HG02840 (cell line): ENCODE measurements around the gene BIN1.
A peak's percentile ranks its signal among the peaks of the same experiment; 100 is the strongest.
"Not testable (repeated sequence)": the region's sequence is repeated elsewhere in the genome, so short reads cannot be mapped to it uniquely, and the experiment has no call there.

Experiments used
- ATAC-seq: cut with Tn5 transposase; IDR thresholded peaks from one replicate; pipeline ENCODE4 v1.9.1; 2021; ENCODE audit warnings: mild to moderate bottlenecking, moderate library complexity, moderate number of reproducible peaks; ENCODE audit not compliant: unreplicated experiment, low FRiP score

The BIN1 gene

DNA sequence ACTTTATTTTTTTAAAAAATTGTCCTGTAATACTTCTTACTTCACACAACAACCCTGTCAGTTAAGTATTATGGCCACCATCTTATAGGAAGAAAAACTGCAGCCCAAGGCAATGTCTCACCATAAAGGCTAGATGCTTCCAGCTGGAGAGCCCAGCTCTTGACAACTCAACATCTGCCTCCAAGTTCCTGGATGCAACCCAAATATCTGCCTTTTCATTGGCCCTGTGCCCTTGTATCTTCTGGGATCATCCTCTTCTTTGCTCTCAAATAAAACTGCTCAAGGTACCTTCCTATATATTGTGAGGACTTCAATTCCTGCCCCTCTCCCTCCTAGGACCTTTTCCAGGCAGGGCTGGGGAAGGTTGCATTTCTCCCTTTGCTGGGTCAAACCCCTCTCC is 69.5 kb downstream of the BIN1 start:
- ATAC-seq = no peak

DNA sequence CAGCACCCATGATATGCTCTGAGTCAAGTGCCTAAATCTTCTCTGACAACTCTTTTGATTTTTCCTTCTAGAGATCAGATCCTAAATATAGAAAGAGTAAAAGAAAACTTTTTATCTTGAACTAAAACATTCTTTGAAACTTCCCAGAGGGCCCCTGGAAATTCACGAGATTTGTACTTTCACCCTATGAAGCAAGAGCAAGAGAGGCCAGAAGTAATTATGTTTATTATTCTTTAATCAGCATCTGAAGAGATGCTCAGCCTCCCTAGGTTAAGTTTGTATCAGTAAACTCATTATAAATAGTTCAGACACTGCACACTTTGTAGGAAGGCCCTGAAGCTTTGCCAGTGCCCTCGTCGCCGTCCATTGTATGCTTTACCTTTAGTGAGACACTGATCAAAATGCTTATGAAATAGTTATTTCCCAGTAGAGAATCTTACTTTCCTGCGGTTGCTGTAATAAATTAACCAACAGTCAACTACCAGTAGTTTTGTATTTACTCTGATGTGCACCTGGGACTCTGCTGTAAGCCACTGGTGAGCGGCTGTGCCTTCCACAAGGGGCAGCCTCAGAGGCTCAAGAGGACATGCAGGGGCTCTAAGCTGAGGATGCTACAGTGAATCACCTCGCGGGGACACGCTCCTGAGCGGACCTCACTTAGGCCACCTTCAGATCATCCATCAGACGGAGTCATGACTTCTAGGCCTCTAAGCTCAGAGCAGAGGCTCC is 71.9 kb downstream of the BIN1 start:
- peak; percentile 59 for ATAC-seq

DNA sequence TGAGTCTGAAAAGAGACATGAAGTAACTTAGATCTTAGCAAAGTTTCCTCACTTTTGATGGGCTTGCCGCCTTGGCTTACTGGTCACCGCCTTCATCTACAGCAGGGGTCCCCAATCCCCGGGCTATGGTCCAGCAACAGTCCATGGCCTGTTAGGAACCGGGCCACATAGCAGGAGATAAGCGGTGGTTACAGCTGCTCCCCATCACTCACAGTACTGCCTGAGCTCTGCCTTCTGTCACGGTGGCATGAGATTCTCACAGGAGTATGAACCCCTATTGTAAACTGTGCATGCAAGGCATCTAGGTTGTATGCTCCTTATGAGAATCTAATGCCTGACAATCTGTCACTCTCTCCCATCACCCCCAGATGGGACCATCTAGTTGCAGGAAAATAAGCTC is 72.9 kb downstream of the BIN1 start:
- no peak for ATAC-seq

DNA sequence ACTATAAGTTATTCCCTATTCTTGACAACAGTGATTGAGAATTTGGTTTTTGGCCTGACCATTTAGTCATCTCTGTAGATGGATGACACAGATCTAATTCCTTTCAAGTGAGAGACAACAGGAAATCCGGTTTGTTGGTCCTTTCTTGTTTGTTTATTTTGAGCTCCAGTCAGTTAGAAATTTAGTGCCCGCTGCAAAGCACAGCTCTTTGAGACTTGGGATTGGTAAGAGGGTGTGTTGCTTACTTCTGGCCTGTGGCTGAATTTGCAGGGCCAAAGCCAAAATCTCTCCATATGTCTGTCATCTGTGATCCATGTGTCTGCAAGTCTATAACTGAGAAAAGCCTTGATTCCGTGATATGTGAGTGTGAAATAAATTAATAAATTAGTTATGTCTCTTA is 74.3 kb downstream of the BIN1 start:
- ATAC-seq = no peak

DNA sequence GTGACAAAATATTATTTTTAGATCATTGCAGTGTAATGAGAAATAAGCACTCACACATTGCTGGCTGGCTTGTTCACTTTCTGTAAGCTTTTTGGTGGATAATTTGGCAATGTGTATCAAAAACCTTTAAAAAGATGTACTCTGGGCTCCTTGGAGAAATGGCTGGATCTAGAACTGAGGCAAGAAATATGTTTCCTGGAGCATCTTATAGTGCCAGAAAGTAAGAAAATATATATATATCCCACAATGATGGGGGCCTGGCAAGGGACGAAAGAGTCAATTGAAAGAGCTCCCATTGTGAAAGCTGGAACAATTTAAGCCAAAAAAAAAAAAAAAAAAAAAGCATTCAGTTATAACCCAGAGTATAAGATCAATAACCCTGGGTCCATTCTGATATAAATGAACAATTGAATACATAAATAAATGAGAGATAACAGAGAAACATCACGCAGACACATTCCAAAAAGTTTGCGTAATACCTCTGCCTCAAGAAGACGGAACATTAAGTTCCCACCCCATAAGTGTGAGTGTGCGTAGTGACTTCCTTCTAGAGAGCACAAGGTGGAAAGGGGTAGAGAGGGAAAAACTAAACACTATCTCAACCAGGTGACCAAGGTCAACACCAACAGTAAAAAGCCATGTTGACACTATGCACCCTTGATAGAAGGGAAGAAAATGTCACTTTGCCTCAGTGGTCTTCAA is 77.5 kb downstream of the BIN1 start:
- no peak for ATAC-seq

DNA sequence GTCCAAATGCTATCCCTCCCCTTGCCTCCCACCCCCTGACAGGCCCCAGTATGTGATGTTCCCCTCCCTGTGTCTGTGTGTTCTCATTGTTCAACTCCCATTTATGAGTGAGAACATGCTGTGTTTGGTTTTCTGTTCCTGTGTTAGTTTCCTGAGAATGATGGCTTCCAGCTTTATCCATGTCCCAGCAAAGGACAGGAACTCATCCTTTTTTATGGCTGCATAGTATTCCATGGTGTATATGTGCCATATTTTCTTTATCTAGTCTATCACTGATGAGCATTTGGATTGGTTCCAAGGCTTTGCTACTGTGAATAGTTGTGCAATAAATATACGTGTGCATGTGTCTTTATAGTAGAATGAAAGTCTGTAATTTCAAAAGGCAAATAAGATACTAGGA is 78.2 kb downstream of the BIN1 start:
- ATAC-seq = not testable (repeated sequence)

DNA sequence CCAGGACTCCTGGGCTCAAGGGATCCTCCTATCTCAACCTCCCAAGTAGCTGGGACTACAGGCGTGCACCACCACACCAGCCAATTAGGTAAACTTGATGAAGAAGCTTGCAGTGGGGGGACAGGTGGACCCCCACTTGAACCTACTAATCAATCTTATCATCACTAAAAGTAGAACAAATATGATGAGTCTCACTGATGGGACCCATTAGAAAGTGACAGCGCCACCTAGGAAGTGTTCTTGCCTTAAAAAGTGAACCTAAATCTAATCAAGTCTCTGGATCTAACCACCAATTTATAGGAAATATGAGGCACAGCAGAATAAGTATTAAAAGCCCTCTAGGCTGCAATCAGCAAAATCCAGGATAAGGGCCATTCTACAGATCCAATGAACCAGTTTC is 79.2 kb downstream of the BIN1 start:
- no peak for ATAC-seq

DNA sequence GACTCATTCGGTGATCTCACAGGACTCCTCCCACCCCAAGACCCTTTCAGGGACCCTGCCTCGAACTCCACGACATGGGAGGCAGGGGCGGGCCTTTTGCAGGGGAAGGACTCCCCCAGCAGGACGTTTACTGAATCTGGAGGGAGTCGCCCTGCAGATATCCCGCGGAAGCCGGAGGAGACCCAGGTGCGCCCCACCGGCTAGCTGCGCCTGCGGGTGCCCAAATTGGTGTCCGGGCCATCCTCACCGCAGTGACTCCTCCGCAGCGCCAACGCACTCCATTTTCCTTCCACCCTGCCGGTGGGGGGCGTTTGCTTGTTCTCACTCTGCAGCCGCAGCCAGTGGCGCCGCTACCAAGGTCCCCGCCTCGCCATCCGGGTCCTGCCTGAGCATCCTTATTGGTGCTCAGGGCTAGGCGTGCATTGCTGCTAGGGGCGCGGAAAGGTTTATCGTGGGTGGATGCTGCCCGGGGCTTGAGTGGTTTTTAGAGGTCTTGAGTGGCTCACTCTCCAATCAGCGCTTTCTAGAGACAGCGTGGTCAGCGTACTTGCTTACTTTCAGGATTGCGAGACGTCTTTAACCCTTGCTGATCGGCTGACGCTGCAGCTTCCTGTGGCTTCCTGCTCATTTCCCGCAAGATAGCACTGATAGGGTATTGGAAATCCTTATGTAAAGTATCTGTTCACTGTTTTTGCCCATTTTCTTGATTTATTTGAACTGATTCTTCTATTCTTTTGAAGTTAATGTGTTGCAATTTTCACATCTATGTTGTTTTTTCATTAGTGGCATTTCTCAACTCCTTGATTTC is 81.4 kb downstream of the BIN1 start:
- ATAC-seq = peak; percentile 84

DNA sequence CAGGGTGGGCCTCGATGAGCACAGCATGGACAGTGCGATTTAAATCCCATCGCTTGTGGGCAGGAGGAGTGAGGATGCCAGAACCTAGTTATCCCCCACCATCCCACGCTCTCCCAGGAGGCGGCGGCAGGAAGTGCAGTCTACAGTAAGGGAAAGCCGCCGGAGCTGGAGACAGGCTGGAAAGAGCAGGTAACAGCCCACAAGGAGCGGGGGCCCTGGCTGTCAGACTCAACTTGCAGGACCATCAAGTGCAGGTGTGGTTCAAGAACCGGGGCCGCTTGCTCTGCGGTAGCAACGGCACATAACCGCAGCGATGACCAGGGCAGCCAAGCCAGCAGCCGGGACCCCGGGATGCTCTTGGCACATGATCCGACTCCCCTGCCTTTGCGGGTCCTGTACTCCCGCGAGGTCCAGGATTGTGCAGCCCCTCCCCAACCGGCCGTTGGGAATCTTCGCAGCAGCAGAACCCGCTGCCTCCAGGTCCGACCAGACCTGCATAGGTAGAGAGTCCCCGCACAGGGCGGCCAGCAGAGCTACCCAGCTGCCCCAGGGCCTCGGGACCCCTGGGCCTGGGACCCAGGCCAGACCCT is 82.1 kb downstream of the BIN1 start:
- no peak for ATAC-seq

DNA sequence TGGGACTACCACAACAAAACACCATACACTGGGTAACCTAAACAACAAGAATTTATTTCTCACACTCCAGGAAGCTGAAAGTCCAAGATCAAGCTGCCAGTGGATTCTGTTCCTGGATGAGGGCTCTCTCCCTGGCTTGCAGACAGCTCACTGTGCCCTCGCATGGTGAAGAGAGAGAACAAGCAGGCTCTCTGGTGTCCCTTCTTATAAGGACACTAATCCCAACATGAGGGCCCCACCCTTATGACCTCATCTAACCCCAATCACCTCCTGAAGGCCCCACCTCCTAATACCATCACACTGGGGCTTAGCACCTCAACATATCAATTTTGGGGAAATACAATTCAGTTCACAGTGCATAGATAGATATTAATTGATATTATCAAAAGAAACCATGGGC is 83.5 kb downstream of the BIN1 start:
- no peak for ATAC-seq

DNA sequence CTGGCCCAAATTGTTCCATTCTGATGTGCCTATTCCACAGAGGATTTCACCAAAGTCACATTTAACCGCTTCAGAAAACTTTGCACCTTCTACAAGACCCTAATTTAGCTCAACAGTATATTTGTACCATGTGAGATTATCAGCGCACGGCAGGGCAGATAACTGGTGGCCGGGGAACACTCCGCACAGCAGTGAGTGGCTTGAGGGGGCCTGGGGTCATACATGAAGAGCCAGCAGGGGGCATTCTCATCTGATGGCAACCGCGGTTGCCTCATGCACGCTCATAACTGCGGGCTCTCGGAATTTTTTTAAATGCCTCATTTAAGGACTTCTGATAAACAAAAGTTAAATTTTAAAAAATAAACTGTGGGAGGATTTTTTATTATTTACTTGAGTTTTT is 84.1 kb downstream of the BIN1 start:
- no peak for ATAC-seq

DNA sequence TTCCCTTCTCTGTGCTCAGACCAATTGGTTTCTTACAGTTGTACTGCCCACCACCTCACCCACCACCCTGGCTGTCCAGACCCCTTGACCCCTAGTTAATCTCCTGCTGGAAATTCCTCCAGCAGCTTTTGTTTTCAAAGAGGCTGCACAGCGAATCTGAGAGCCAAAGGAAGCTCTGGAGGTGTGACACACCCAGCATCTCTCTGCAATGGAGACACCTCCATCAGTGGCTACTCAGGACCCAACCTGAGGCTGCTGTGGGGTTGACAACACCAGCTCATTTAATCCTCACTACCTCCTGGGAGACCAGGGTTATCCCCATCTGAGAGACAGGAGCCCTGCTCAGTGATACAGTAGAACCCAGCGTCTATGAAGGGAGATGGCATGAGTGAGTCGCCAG is 86.4 kb downstream of the BIN1 start:
- no peak for ATAC-seq

DNA sequence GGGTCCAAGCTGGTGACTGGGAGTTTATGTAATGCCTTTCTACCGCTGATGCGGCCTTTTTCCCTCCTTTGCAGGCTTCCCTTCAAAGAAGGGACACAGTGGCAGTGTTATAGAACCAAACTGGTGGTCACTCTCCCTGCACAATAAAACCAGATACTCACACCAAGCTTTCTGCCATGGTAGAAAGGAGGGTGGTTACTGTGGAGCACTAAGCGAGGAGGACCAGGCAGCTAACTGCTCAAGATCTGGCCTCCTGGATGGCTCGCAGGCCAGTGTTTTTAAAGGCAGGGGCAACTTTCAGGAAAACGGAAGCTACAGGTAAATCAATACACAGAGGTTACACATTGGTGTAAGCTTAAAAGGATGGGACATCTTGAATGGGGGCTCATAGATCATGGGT is 89.4 kb downstream of the BIN1 start:
- ATAC-seq = no peak

DNA sequence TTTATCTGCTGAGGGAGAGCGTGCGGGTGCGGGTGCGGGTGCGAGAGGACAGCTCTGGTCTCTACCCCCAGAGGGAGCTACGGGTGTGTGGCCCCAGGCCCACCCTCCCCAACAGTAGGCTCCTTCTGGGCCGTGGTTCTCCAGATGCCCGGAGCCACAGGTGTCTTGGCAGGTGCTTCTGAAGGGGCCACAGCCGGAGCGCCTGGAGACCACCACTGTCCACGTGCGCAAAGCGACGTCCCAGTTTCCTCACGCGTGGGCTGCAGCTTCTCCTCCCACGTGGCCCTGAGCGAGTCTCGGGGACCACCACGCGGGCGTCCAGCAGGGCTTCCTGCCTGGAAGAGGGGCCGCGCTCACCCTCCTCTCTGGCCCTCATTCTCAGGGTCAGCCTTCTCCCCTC is 90.6 kb downstream of the BIN1 start:
- ATAC-seq = no peak

DNA sequence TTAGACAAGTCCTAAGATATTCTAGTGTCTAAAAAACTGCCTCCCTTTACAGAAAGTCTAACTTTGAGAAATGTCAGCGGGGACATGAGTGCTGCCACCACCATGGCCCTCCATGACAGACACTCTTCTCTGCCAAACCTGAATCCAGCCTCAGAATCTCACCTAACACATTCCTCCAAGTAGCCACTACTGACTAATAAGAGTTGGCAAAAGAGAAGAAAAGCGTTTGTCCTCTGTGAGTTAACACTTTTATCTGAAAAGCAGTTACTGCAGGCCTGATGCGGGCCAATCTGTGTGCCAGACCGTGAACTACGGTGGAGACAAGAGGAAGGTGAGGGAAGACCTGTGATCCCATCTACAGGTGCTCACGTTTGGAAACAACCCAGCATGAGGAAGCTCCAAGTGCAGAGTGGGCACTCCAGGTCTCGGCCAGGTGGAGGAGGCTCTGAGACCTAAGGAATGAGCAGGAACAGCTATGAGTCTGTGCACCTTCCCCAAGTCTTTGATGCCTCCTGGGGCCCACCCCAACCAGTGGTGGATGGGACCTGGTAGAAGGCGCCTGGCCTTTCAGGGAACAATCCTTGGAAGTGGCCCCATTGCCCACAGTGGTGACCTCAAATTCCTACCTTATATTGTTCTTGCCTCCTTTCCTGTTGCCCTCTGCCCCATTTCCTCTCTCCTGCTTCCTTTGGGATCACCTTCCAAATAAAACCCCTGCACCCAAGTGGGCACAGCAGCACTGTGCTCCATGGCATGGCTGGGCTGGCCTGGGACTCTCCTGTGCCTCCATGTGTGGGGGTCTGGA is 91.6 kb downstream of the BIN1 start:
- ATAC-seq = no peak

DNA sequence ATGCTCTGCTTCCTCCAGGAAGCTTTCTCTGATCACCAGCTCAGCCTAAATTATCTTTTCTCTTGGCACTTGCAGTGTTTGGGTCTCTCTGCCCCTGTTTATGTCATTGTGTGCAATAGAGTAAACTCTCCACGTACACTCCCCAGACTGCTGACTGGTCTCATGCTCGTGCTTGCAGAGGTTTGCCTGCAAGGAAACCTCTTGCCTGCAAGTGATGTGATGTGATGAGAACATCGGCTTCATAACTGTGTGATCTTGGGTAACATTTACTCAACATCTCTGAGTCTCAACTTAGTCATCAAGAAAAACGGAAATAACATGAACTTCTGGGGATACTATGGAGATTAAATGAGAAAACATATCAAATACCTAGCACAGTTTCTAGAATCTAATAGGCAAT is 92.3 kb downstream of the BIN1 start:
- no peak for ATAC-seq

DNA sequence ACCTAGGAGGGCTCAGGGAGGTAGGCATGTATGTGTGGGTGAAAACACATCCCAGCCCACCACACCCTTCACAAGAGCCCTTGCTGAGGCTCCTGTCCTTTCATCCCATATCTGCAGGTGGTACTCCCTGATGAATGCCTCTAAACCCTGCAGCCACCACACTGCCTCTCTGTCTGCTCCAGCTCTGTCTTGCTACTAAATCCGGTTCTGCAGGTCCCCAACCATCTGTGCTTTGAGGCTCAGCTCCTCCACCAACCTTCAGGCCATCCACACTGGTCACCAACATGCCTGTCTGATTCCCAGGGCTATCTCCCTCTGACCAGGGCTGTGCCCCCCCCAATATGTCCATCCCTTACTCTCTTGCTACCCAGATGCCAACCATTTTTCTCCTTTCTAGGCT is 92.7 kb downstream of the BIN1 start:
- ATAC-seq = no peak

DNA sequence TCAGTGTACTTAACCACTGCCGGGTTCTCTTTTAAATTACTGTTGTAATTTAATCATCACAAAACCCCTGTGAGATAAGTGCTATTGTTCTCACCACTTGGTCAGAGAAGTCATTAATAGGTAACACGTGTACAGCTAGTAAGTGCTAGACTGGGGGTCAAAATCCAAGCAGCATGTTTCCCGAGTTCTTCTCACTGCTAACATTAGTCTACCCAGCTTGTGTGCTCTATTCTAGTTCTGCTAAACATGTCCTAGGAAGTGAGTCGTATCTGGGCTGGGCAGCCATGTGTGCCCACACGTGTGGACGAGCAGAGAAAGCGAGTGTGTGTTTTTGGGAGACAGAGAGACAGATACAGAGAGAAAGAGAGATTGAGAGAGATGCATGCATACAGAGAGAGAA is 94.1 kb downstream of the BIN1 start:
- ATAC-seq = no peak

DNA sequence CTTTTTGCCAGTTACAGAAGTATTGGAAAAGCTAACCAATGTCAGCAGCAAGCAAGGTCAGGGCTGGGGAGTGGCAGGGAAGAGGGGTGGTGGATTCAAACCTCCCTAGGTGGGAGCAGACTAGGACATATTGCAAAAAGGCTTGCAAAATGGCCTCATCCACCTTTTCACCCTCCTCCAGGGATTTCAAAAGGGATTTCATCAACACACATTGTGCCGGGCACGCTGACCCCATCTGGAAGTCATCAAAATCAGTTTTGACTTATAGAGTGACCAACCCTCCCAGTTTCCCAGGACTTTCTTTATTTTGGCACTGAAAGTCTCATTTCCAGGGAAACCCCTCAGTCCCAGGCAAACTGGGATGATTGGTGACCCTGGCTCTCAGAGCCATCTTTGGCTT is 94.7 kb downstream of the BIN1 start:
- ATAC-seq = no peak

DNA sequence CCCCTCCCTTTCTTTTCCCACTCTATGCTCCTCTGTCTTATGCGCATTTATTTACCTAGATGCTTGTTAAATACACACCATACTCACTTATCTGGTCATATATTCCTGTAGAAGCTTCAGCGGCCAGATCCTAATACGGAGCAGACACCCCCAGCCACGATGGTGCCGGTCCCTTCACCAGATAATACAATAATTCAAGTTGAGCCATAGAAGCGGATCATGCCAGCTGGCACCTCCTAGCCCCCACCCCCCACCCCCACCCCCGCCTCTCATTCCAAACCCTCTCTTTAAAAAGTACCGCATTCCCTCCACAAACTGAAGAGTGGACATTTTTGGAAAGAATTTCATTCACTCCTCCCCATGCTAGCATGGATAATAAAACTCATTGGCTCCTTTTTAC is 95.2 kb downstream of the BIN1 start:
- no peak for ATAC-seq
